ENCODE measurements around the gene SEMA4B.
"Not testable (repeated sequence)": the region's sequence is repeated elsewhere in the genome, so short reads cannot be mapped to it uniquely, and the experiment has no call there.

Gene SEMA4B

DNA sequence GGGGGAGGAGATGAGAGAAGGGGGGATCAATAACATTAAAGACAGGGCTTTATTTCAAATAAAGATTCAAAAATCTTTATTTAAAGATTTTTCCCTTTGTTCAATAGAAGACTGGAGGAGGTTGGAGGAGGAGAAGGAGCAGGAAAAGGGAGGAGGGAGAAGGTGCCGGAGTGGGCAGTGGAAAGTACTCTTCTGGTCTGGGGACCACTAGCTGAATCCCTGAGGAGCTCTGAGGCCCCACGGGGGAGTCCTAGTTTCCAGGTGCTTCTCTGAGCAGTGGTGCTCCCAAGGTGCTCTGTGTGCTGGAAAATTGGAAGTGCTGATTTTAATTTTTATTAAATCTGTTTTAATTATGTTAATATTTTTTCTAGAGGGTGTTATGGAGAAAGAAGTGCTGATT, 19.4 kb upstream of the SEMA4B start:
- no peak for DNase-seq

DNA sequence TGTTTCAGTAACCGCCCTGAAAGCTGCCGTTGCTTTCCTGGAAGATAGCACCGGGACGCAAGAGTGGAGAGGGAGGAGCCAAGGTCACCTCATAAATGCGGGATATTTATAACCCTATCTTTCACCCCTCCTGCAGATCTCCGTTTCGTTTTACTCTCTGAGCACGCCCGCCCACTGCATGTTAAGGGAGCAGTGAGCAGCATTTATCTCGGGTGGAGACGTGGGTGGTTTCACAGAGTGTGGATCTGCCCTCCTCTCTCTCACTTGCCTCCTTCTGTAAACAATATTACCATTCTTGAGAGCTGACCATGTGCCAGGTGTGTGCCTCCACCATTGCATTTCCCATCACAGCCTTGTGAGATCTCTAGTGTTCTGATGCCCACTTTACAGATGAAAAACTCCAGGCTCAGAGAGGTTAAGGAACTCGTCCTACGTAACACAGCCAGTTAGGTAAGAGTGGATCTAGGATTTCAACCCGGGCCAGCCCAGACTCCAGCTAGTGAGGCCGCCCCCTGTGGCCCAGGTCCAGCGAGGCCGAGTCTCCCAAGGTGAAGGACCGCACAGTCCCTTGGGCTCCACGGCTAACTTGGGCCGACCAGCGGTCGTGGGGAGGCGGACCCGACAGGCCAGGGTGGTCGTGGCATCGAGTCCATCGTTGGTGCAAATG, 16.9 kb upstream of the SEMA4B start:
- DNase-seq: no peak

GRCh38 chr15:90184786-90185704, 16.1 kb upstream of the SEMA4B start:
- peak; percentile 70 for DNase-seq

- DNase-seq: no peak
Measured at GRCh38 chr15:90187257-90187868, 13.8 kb upstream of the SEMA4B start.

DNA sequence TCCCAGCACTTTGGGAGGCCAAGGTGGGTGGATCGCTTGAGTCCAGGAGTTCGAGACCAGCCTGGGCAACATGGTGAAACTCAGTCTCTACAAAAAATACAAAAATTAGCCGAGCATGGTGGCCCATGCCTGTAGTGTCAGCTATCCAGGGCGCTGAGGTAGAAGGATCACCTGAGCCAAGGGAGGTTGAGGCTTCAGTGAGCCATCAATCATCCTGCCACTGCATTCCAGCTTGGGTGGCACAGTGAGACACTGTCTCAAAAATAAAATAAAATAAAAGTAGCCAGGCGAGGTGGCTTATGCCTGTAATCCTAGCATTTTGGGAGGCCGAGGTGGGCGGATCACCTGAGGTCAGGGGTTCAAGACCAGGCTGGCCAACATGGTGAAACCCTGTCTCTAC, 13.1 kb upstream of the SEMA4B start:
- not testable (repeated sequence) for DNase-seq

DNA sequence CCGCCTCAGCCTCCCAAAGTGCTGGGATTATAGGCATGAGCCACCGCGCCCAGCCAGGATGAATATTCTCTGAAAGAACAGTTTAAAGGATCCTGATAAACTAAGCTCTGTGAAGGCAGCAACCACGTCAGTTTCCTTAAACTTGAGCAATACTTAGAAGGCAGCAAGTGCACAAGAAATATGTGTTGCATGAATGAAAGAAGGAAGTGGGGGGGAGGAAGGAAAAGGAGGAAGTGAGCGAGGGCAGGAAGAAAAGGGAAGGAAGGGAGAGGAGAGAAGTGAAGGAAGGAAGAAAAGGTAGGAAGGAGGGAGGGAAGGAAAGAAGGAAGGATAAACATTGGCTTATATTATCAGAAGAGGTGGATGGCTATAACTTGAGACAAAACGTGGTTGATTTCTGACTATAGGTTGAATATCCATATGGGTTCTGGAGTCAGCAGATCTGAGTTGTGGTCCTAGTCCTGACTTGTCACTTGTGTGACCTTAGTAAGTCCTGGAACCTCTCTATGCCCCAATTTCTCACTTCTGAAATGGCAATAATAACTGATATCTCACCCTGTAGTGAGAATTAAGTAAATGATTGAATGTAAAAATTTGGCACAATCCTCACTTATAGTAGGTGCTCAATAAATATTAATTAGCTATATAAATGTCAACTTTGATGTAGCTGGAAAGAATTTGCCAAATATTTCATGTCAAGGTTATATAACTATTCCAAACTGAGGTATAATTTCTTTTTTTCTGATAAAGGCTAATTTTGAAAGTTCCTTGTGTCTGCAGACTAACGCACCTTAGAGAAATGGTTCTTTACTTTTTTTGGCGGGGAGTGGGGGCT, 12.0 kb upstream of the SEMA4B start:
- no peak for DNase-seq

GRCh38 chr15:90189781-90190467, 11.2 kb upstream of the SEMA4B start:
- no peak for DNase-seq

DNA sequence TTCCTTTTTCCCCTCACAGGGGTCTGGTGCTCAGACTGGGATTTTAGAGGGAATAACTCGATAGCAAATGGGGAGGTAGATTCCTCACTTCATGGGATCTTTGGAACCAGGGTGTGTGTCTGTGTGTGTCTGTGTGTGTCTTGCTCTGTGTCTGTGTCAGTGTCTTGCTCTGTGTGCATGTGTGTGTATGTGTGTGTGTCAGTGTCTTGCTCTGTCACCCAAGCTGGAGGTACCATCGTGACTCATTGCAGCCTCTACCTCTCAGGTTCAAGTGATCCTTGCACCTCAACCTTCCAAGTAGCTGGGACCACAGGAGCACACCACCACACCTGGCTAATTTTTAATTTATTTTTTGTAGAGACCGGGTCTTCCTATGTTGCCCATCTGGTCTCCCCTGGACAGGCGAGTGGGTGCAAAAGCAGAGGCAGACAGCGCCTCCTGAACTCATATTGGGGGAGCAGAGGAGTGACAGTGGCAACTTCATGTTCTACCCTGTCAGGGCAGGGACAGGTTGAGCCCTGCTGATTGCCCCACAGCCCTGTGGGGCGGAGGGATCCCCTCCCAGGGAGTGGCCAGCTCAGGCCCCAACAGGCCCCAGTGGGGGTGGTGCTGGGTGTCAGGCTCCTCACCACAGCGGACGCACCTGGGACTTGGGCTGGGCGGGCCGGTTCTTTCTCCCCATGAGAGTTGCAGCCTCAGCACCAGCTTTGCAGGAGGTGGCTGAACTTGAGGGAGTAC, 10.4 kb upstream of the SEMA4B start:
- no peak for DNase-seq

DNA sequence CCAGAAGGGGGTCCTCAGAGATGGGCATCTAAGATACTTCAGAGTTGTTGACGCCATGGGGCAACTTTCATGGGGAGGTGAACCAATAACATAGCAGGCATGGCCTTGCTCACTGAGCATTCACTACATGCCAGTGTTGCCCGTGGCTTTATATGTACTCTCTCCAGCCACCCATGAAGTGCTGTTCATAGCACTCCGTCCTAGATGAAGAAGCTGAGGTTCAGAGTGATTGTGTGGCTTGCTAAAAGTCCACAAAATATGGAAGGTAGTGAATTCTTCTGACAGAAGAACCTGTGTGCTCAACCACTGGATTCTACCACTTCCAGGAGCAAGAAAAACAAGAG, 9.8 kb upstream of the SEMA4B start:
- DNase-seq: no peak

- DNase-seq: peak; percentile 93
Measured at GRCh38 chr15:90191794-90192509, 9.2 kb upstream of the SEMA4B start.

DNA sequence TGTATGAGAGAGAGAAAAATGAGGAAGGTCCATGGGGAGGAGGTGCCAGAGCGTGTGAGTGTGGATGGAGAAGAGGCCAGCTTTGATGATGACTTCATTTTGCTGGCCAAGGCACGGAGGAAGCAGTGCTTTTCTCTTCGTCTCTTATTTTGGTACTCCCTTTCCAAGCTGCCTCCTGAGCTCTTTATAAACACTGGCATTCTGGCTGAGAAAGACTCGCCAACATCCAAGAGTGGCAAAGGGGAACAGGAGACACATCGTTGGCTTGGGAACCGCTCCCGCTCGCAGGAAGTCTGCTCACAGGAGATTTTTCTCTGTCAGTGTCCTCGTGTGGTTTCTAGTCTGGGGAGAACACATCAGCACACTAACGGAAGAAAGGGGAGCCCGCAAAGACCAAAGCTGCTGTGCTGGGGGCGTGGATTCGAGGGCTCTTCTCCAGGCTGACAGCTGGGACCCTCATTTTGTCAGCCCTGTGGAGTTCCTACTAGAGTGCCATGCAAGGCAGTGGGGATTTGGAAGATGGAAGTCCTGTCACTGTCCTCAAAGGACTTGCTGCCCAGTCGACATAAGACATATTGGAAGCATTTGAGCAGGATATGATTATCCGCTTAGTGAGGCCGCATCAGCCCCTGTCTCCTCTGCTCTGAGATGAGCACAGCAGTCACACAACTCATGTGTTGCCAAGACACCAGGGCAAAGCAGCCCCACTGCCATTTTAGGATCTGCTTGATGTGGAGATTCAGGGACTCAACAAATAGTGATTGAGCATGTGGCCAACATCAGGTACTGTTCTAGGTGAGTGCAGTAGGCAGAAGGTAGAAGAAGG, 8.0 kb upstream of the SEMA4B start:
- no peak for DNase-seq

DNA sequence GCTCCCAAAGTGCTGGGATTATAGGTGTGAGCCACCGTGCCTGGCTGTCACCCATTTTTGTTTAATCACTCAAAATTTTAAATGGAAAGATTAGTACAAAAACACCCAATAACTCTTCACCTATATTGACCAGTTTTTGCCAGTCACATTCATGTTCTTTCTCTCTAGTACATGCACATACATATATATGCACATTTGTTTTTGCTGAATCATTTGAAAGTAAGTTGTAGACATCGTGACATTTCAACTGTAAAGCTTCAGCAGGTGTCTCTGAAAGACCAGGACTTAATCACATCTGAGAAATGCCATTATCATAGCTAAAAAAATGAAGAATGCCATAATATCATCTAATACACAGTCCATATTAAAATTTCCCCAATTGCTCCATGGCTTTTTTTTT, 6.5 kb upstream of the SEMA4B start:
- DNase-seq: no peak

GRCh38 chr15:90200534-90201129, 498 bp upstream of the SEMA4B start:
- no peak for DNase-seq

DNA sequence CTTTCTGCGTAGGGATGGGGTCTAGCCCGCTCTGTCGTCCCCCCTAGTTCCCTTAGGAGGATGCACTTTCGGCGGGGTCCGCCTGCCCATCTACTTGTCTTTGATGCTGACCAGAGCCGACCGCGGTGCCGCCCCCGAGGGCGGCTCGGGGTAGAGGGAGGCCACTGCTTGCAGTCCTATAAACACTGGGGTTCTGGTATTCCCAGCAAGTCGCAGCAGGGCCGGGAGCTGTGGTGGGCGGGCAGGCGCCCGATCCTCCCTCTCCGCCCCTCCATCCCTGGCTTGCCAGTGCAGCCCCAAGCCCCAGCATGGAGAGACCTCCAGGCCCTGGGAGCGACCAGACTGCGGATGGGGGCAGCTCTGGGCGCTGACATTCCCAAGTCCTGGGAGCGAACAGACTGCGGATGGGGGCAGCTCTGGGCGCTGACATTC, 830 bp downstream of the SEMA4B start:
- no peak for DNase-seq

- DNase-seq: no peak
Measured at GRCh38 chr15:90202929-90203328, 1.8 kb downstream of the SEMA4B start.

- DNase-seq: no peak
Measured at GRCh38 chr15:90203473-90203872, 2.3 kb downstream of the SEMA4B start.

GRCh38 chr15:90203922-90204321, 2.8 kb downstream of the SEMA4B start:
- no peak for DNase-seq

DNA sequence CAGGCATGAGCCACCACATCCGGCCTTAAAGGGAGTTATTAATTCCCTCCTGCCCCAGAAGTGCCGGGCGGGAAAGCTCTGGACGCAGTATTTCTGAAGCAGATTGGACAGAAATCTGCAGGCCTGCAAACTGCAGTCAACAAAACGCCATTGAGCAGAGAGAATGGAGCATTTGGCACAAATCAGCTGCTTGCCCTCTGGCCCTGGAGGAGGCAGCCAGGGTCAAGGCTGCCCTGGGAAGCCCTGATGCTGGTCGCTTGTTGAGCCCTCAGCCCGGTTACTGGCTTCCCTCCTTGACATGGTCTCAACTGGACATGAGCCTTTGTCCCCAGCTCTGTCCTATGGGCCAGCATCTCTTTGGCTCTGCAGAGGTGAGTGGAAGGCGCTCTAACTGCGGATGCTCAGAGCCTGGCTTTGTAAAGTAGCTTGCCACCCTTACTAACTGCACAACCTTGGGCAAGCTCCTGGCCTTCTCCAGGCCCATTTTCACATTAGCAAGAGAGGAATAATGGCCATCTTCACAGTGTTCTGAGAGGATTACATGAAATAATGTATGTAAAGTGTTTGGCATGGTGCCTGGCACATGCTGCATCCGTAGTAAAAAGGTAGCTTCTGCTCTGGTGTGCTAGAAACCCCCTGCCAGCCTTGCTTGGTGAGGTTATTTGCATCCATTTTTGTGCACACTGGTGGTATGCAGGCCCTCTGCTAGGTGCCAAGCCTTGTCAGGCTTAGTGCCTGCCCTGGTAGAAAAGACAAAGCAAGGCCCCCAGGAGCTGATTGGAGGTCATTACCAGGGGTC, 4.1 kb downstream of the SEMA4B start:
- DNase-seq: no peak

- DNase-seq: no peak
Measured at GRCh38 chr15:90205886-90206285, 4.8 kb downstream of the SEMA4B start.

Data from NCI-H2171 (cell line).